Mesenchymal stem cell (in vitro differentiated cells and primary cell): ENCODE measurements around the gene SH3TC2.

Experiments
- DNase-seq: peaks from one replicate; pipeline ENCODE4 v3.0.0-alpha.2; 2013
- H2AFZ ChIP-seq: one replicate; pipeline ENCODE4 v1.6.1; 2013; ENCODE audit warnings: low read depth, mild to moderate bottlenecking, control low read depth, inconsistent platforms, low read length, moderate library complexity
- H2AK5ac ChIP-seq: 2 replicates; pipeline ENCODE4 v1.6.1; 2013; ENCODE audit warnings: low read length, moderate library complexity, mild to moderate bottlenecking, inconsistent platforms; ENCODE audit not compliant: severe bottlenecking
- H2BK120ac ChIP-seq: one replicate; pipeline ENCODE4 v1.6.1; 2013; ENCODE audit warnings: low read depth, mild to moderate bottlenecking, inconsistent platforms, low read length, moderate library complexity
- H2BK12ac ChIP-seq, 2 experiments: one replicate each; pipeline ENCODE4 v1.6.1; 2013; ENCODE audit warnings: inconsistent platforms in 2 of 2, low read length in 2 of 2, mild to moderate bottlenecking in 2 of 2, moderate library complexity in 2 of 2, control low read depth in 1 of 2
- H2BK15ac ChIP-seq: one replicate; pipeline ENCODE4 v1.6.1; 2013; ENCODE audit warnings: mild to moderate bottlenecking, low read depth, inconsistent platforms; ENCODE audit not compliant: poor library complexity, severe bottlenecking
- H2BK5ac ChIP-seq: 2 replicates; pipeline ENCODE4 v1.6.1; 2013; ENCODE audit warnings: low read depth, mild to moderate bottlenecking, low read length, control low read depth, inconsistent platforms; ENCODE audit not compliant: poor library complexity, severe bottlenecking
- H3K14ac ChIP-seq, 2 experiments: one replicate each; pipeline ENCODE4 v1.6.1; 2013; ENCODE audit warnings: inconsistent platforms in 2 of 2, low read length in 2 of 2, control low read depth in 1 of 2, mild to moderate bottlenecking in 1 of 2, moderate library complexity in 1 of 2
- H3K18ac ChIP-seq, 2 experiments: one replicate each; pipeline ENCODE4 v1.6.1; 2013; ENCODE audit warnings: inconsistent platforms in 2 of 2, low read length in 2 of 2, control low read depth in 1 of 2, low read depth in 1 of 2, mild to moderate bottlenecking in 1 of 2
- H3K23ac ChIP-seq, 2 experiments: one replicate each; pipeline ENCODE4 v1.6.1; 2013; ENCODE audit warnings: inconsistent platforms in 2 of 2, low read length in 2 of 2, mild to moderate bottlenecking in 2 of 2, moderate library complexity in 2 of 2, control low read depth in 1 of 2
- H3K27ac ChIP-seq: 2 replicates; pipeline ENCODE4 v1.5.1; 2013; ENCODE audit warnings: mild to moderate bottlenecking, moderate library complexity, low read length, control low read depth, inconsistent platforms; ENCODE audit not compliant: poor library complexity, severe bottlenecking
- H3K27me3 ChIP-seq, 2 experiments: 2 replicates each; pipeline versions ENCODE4 v1.6.1 to v1.7.0; 2013; ENCODE audit warnings: low read length in 2 of 2, mild to moderate bottlenecking in 2 of 2, moderate library complexity in 2 of 2, control low read depth in 1 of 2, inconsistent platforms in 1 of 2; ENCODE audit not compliant: control insufficient read depth in 1 of 2, insufficient read depth in 1 of 2
- H3K36me3 ChIP-seq, 2 experiments: 2 replicates each; pipeline versions ENCODE4 v1.6.1 to v1.7.0; 2013; ENCODE audit warnings: low read length in 2 of 2, control low read depth in 1 of 2, inconsistent platforms in 1 of 2, low read depth in 1 of 2, mild to moderate bottlenecking in 1 of 2; ENCODE audit not compliant: insufficient read depth in 2 of 2, control insufficient read depth in 1 of 2
- H3K4ac ChIP-seq, 2 experiments: one replicate each; pipeline ENCODE4 v1.6.1; 2013; ENCODE audit warnings: inconsistent platforms in 2 of 2, low read length in 2 of 2, mild to moderate bottlenecking in 2 of 2, moderate library complexity in 2 of 2, control low read depth in 1 of 2, low read depth in 1 of 2
- H3K4me1 ChIP-seq: 2 replicates; pipeline ENCODE4 v1.6.1; 2013; ENCODE audit warnings: low read depth, low read length, control low read depth; ENCODE audit not compliant: control insufficient read depth, insufficient read depth
- H3K4me2 ChIP-seq: 2 replicates; pipeline ENCODE4 v1.6.1; 2013; ENCODE audit warnings: low read length, mild to moderate bottlenecking, inconsistent platforms; ENCODE audit not compliant: poor library complexity, severe bottlenecking
- H3K4me3 ChIP-seq, 2 experiments: 2 replicates each; pipeline versions ENCODE4 v1.5.1 to v1.7.0; 2013; ENCODE audit warnings: low read length in 2 of 2, mild to moderate bottlenecking in 2 of 2, control low read depth in 1 of 2, low read depth in 1 of 2; ENCODE audit not compliant: insufficient read depth in 1 of 2
- H3K79me1 ChIP-seq: replicated peaks from 2 replicates; pipeline ENCODE4 v1.6.1; 2013; ENCODE audit warnings: mild to moderate bottlenecking, control low read depth, low read length, inconsistent platforms; ENCODE audit not compliant: poor library complexity, severe bottlenecking
- H3K9ac ChIP-seq: 2 replicates; pipeline ENCODE4 v1.7.0; 2013; ENCODE audit warnings: mild to moderate bottlenecking, low read length, moderate library complexity
- H3K9me3 ChIP-seq: 2 replicates; pipeline ENCODE4 v1.7.0; 2013; ENCODE audit warnings: mild to moderate bottlenecking, low read length; ENCODE audit not compliant: control insufficient read depth
- H4K8ac ChIP-seq: one replicate; pipeline ENCODE4 v1.6.1; 2013; ENCODE audit warnings: inconsistent platforms, mild to moderate bottlenecking, low read length, moderate library complexity
- H4K91ac ChIP-seq: one replicate; pipeline ENCODE4 v1.6.1; 2013; ENCODE audit warnings: mild to moderate bottlenecking, low read length, inconsistent platforms
- WGBS: methylation state at CpG from one replicate; pipeline ENCODE4 v1.1.7; 2013; ENCODE audit warnings: mixed read lengths; 5-methylcytosine and 5-hydroxymethylcytosine counted together

Gene SH3TC2

DNA sequence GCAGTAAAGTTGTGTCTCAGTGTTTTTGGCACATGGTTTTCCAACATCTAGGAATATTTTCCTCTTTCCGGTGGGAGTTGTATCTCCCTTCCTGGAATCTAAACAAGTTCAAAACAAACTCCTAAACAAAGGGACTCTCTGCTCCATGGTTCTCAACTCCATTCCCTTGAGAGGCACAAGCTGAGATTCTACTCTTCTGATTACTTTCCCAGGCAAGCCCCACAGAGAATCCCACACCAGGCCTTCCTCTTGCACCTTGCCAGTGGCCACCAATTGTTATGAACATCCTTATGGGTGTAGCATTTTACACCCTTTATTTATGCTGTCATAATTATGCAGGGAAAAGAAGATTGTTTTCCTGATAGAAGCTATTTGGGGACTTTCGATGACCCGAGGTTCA, 25.8 kb upstream of the SH3TC2 start:
- Histone ChIP-seq H3K4me3 (no peak overlapping the region), H3K4ac (no peak overlapping the region), H3K27me3 (peaks cover 0 to 5% of the 10 kb centered on the region in 2 experiments), H3K23ac (no peak overlapping the region), H3K9me3 (no peaks in the 10 kb centered on the region), H3K18ac (no peak overlapping the region), H2BK120ac (no peak overlapping the region), H3K14ac (no peak overlapping the region), H2BK15ac (no peak overlapping the region), H3K9ac (no peak overlapping the region), H2BK5ac (no peak overlapping the region), H2AFZ (no peak overlapping the region), H3K4me2 (no peak overlapping the region), H2AK5ac (no peak overlapping the region), H4K8ac (no peak overlapping the region), H3K27ac (no peak overlapping the region), H2BK12ac (no peak overlapping the region), H3K36me3 (no peaks in the 10 kb centered on the region), H3K4me1 (peaks cover 2% of the 10 kb centered on the region), H3K79me1 (no peaks in the 10 kb centered on the region), H4K91ac (no peak overlapping the region)
- DNase-seq = no peak
- WGBS = 95% methylated on average over 3 of the region's 3 CpGs

- no peak for DNase-seq
- Histone ChIP-seq H3K14ac (no peak overlapping the region), H2AK5ac (no peak overlapping the region), H3K27ac (no peak overlapping the region), H3K4me1 (peaks cover 2% of the 10 kb centered on the region), H3K23ac (no peak overlapping the region), H3K79me1 (no peaks in the 10 kb centered on the region), H3K27me3 (peaks cover 0 to 5% of the 10 kb centered on the region in 2 experiments), H2BK15ac (no peak overlapping the region), H2BK120ac (no peak overlapping the region), H2BK12ac (no peak overlapping the region), H3K9ac (no peak overlapping the region), H2BK5ac (no peak overlapping the region), H3K4me2 (no peak overlapping the region), H4K8ac (no peak overlapping the region), H3K4ac (no peak overlapping the region), H3K9me3 (no peaks in the 10 kb centered on the region), H3K4me3 (no peak overlapping the region), H4K91ac (no peak overlapping the region), H2AFZ (no peak overlapping the region), H3K18ac (no peak overlapping the region), H3K36me3 (no peaks in the 10 kb centered on the region)
- 72% methylated on average over 5 of the region's 5 CpGs for WGBS
Observed at GRCh38 chr5:149083846-149084245, 21.0 kb upstream of the SH3TC2 start.

GRCh38 chr5:149082271-149082670, 19.4 kb upstream of the SH3TC2 start:
- Histone ChIP-seq H3K9me3 (no peaks in the 10 kb centered on the region), H2AFZ (no peak overlapping the region), H2AK5ac (no peak overlapping the region), H3K4ac (no peak overlapping the region), H4K8ac (no peak overlapping the region), H3K27me3 (peaks cover 0 to 5% of the 10 kb centered on the region in 2 experiments), H3K9ac (no peak overlapping the region), H3K4me3 (no peak overlapping the region), H2BK12ac (no peak overlapping the region), H3K79me1 (no peaks in the 10 kb centered on the region), H4K91ac (no peak overlapping the region), H2BK15ac (no peak overlapping the region), H3K36me3 (no peaks in the 10 kb centered on the region), H2BK5ac (no peak overlapping the region), H3K4me2 (no peak overlapping the region), H3K14ac (no peak overlapping the region), H3K23ac (no peak overlapping the region), H3K18ac (no peak overlapping the region), H3K27ac (no peak overlapping the region), H2BK120ac (no peak overlapping the region), H3K4me1 (peaks cover 2% of the 10 kb centered on the region)
- no peak for DNase-seq

DNA sequence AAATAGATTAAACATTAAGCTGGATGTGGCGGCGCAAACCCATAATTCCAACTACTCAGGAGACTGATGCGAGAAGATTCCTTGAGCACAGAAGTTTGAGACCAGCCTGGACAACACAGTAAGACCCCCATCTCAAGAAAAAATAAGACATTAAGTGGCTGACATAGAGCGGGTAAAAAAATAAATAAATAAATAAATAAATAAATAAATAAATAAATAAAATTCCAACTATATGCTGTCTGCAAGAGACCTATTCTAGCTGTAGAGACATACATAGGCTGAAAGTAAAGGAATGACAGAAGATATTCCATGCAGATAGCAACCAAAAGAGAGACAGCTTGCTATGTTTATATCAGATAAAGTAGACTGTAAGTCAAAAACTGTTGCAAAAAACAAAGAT, 17.4 kb upstream of the SH3TC2 start:
- H2BK15ac ChIP-seq = no peak overlapping the region
- H3K27me3 ChIP-seq = no peaks in the 10 kb centered on the region
- no peak overlapping the region for H2AK5ac ChIP-seq

More for the DNA sequence above, 17.4 kb upstream of the SH3TC2 start:
- H3K4me2 ChIP-seq = no peak overlapping the region
- no peak overlapping the region for H3K27ac ChIP-seq
- no peak overlapping the region for H3K9ac ChIP-seq
- H2AFZ ChIP-seq = no peak overlapping the region
- 100% methylated on average over 3 of the region's 4 CpGs for WGBS
- H3K9me3 ChIP-seq = no peaks in the 10 kb centered on the region
- H2BK120ac ChIP-seq = no peak overlapping the region
- no peak overlapping the region for H3K18ac ChIP-seq
- no peak for DNase-seq
- H3K4ac ChIP-seq = no peak overlapping the region
- no peak overlapping the region for H4K91ac ChIP-seq
- no peak overlapping the region for H3K23ac ChIP-seq
- H3K14ac ChIP-seq = no peak overlapping the region
- H2BK12ac ChIP-seq = no peak overlapping the region
- H3K79me1 ChIP-seq = no peaks in the 10 kb centered on the region
- no peak overlapping the region for H2BK5ac ChIP-seq
- no peaks in the 10 kb centered on the region for H3K36me3 ChIP-seq
- no peak overlapping the region for H4K8ac ChIP-seq
- no peak overlapping the region for H3K4me3 ChIP-seq
- H3K4me1 ChIP-seq = peaks cover 2% of the 10 kb centered on the region
